K562 (cell line): ENCODE data around the gene GPR39. TPM values are rescaled to one million over a fixed set of nuclear protein-coding genes. Genes with fewer than 3 reads are reported as not detected.

ENCODE experiments used
- ATAC-seq: fragments of 200-7000 bp; cut with Tn5 transposase; 3 replicates; pipeline ENCODE4 v1.9.1; 2020; ENCODE audit warnings: moderate library complexity
- BruUV-seq: library from RNA; stranded (reverse); fragments of 400-500 nt; replicated peaks from 2 replicates; lab custom pipeline; 2021; lab: Mats Ljungman, UMichigan
- CTCF ChIA-PET: fragments of 300-600 bp; formaldehyde crosslinking; extraction: SDS; loops from one replicate; lab custom pipeline; 2021; ENCODE audit warnings: low intra/inter-chr PET ratio; lab: Yijun Ruan, JAX
- POLR2A ChIA-PET: fragments of 300-600, 350-650 bp; sonication (Branson Sonifier 250); formaldehyde crosslinking; extraction: SDS; loops from one replicate; lab custom pipeline; 2021; ENCODE audit warnings: antibody characterized with exemption, inconsistent platforms; lab: Yijun Ruan, JAX
- DNase-seq, 4 experiments: peaks; one replicate each; pipeline versions ENCODE4 v3.0.0 to v3.0.0-alpha.2; 2011 to 2018; ENCODE audit warnings: low spot score in 3 of 4, mixed read lengths in 3 of 4; ENCODE audit errors: extremely low read depth in 1 of 4
- FAIRE-seq: peaks from 2 replicates; lab custom pipeline; 2011; peaks lifted over from hg19 to GRCh38; lab: Jason Lieb, UNC
- H2AFZ ChIP-seq: 2 replicates; pipeline ENCODE4 v1.6.0; 2011; ENCODE audit warnings: low read depth, low read length, control low read depth, inconsistent platforms
- H3K27ac ChIP-seq: fragments of 200-600 bp; 3 replicates; pipeline ENCODE4 v1.8.0; 2011; ENCODE audit warnings: low read depth, mild to moderate bottlenecking, control low read depth, inconsistent platforms, low read length, moderate library complexity, mixed read lengths; ENCODE audit errors: extremely low read depth
- H3K27me3 ChIP-seq, 2 experiments: fragments of 300-600 bp in 1 of 2; 2 replicates in 1 of 2; 3 replicates in 1 of 2; pipeline versions ENCODE4 v1.6.0 to v1.8.0; 2011; ENCODE audit warnings: inconsistent platforms in 2 of 2, low read length in 2 of 2, mild to moderate bottlenecking in 1 of 2, mixed read lengths in 1 of 2, moderate library complexity in 1 of 2; ENCODE audit not compliant: control insufficient read depth in 2 of 2, insufficient read depth in 2 of 2
- H3K36me3 ChIP-seq: fragments of 300-600 bp; 3 replicates; pipeline ENCODE4 v1.8.0; 2011; ENCODE audit warnings: mild to moderate bottlenecking, low read length, inconsistent platforms; ENCODE audit not compliant: control insufficient read depth, insufficient read depth
- H3K4me1 ChIP-seq, 2 experiments: fragments of 200-600 bp in 1 of 2; replicated peaks in 1 of 2; 2 replicates in 1 of 2; 3 replicates in 1 of 2; pipeline versions ENCODE4 v1.5.1 to v1.8.0; 2011; ENCODE audit warnings: inconsistent platforms in 2 of 2, low read length in 2 of 2, mild to moderate bottlenecking in 1 of 2, mixed read lengths in 1 of 2, moderate library complexity in 1 of 2; ENCODE audit not compliant: control insufficient read depth in 2 of 2, insufficient read depth in 2 of 2
- H3K4me2 ChIP-seq: 2 replicates; pipeline ENCODE4 v1.6.1; 2011; ENCODE audit warnings: low read length, control low read depth, inconsistent platforms, mixed read lengths; ENCODE audit not compliant: insufficient read depth
- H3K4me3 ChIP-seq: fragments of 200-600 bp; sonication (generic), shearing (Covaris generic); 2 replicates; pipeline ENCODE4 v1.5.1; 2016; ENCODE audit warnings: control low read depth, inconsistent platforms
- H3K79me2 ChIP-seq: fragments of 200-600 bp; 3 replicates; pipeline ENCODE4 v1.8.0; 2011; ENCODE audit warnings: low read length, inconsistent platforms; ENCODE audit not compliant: control insufficient read depth, insufficient read depth
- H3K9ac ChIP-seq, 2 experiments: 2 replicates each; pipeline versions ENCODE4 v1.6.0 to v1.6.1; 2011; ENCODE audit warnings: low read depth in 2 of 2, low read length in 2 of 2, control low read depth in 1 of 2, inconsistent platforms in 1 of 2, mild to moderate bottlenecking in 1 of 2, mixed read lengths in 1 of 2; ENCODE audit not compliant: insufficient read depth in 1 of 2
- H3K9me1 ChIP-seq: one replicate; pipeline ENCODE4 v1.6.0; 2011; ENCODE audit warnings: inconsistent platforms, mild to moderate bottlenecking, low read length, moderate library complexity; ENCODE audit not compliant: control insufficient read depth, insufficient read depth
- H3K9me3 ChIP-seq: replicated peaks from 2 replicates; pipeline ENCODE4 v1.5.1; 2011; ENCODE audit warnings: low read depth, low read length, inconsistent platforms; ENCODE audit not compliant: control insufficient read depth, insufficient read depth
- H4K20me1 ChIP-seq: replicated peaks from 2 replicates; pipeline ENCODE4 v1.6.1; 2011; ENCODE audit warnings: low read length, inconsistent platforms, mixed read lengths; ENCODE audit not compliant: control insufficient read depth, insufficient read depth
- HDAC3 ChIP-seq: fragments of 450-650 bp; IDR thresholded peaks from 2 replicates; pipeline ENCODE4 v1.6.1; 2018; ENCODE audit warnings: borderline replicate concordance, mild to moderate bottlenecking, moderate library complexity; ENCODE audit not compliant: partially characterized antibody
- HNRNPLL ChIP-seq: fragments of 200-400 bp; formaldehyde crosslinking; IDR thresholded peaks from 2 replicates; pipeline ENCODE4 v1.6.1; 2017; ENCODE audit warnings: low read length, low read depth, mild to moderate bottlenecking; ENCODE audit not compliant: poor library complexity, severe bottlenecking
- NCOA1 ChIP-seq: fragments of 450-650 bp; IDR thresholded peaks from 2 replicates; pipeline ENCODE4 v1.6.1; 2016; ENCODE audit warnings: low read depth
- POLR2AphosphoS2 ChIP-seq: IDR thresholded peaks from 2 replicates; pipeline ENCODE4 v1.6.1; 2012; ENCODE audit warnings: low read length, improper control_type of control experiment
- PTBP1 ChIP-seq: fragments of 200-400 bp; formaldehyde crosslinking; IDR thresholded peaks from 2 replicates; pipeline ENCODE4 v1.6.1; 2017; ENCODE audit warnings: low read depth, low read length
- SMAD4 ChIP-seq: fragments of 250-450 bp; sonication (Bioruptor Pico); conservative IDR thresholded peaks from 2 replicates; pipeline ENCODE4 v1.8.0; 2021; ENCODE audit warnings: inconsistent platforms, mild to moderate bottlenecking, moderate library complexity
- ZNF644 ChIP-seq: fragments of 200-800 bp; sonication (Bioruptor generic); IDR thresholded peaks from 2 replicates; pipeline ENCODE4 v1.6.1; 2016; ENCODE audit warnings: low read depth, missing genetic modification characterization, missing compliant biosample characterization
- WGBS: fragments of 100-300 bp; shearing (Covaris generic); methylation state at CpG from one replicate; pipeline ENCODE4 v1.1.6; 2016; ENCODE audit warnings: low coverage, mixed read lengths; ENCODE audit not compliant: insufficient coverage; ENCODE audit errors: missing lambda C conversion rate; 5-methylcytosine and 5-hydroxymethylcytosine counted together
- in situ Hi-C: fragments of 300-500 bp; cut with MboI; formaldehyde crosslinking; loops from 4 replicates; pipeline ENCODE4 v1.15.0; 2018; ENCODE audit warnings: inconsistent platforms, mixed read lengths
- intact Hi-C: fragments of 100-400 bp; cut with micrococcal nuclease; formaldehyde crosslinking; loops from 2 replicates; pipeline ENCODE4 v1.14.2; 2022
- polyA plus RNA-seq, 8 experiments: library from polyadenylated mRNA; depleted of rRNA in 4 of 8; stranded (reverse) in 5 of 8; unstranded in 3 of 8; fragments of >200 nt; fragmentation: Nextera tagmentation in 2 of 8; fragmentation: Illumina TruSeq in 1 of 8; extraction: Ambion mirVana in 2 of 8; extraction: Trizol in 1 of 8; gene quantifications; 2 replicates each; pipeline versions ENCODE4 v1.2.1 to v1.2.3, GENCODE V29; 2011 to 2014; ENCODE audit warnings: inconsistent platforms in 1 of 8, missing spikeins in 1 of 8
- total RNA-seq, 7 experiments: library from RNA; depleted of rRNA in 6 of 7; stranded (reverse); fragments of >200 nt in 6 of 7; fragmentation: Illumina TruSeq in 2 of 7; extraction: Trizol in 2 of 7; gene quantifications; 2 replicates each; pipeline versions ENCODE4 v1.2.1 to v1.2.3, GENCODE V29; 2011 to 2021; ENCODE audit warnings: low replicate concordance in 1 of 7
- TF ChIP-seq, protein P1 (sequence below), 3 experiments: IDR thresholded peaks in 2 of 3; conservative IDR thresholded peaks in 1 of 3; 2 replicates each; pipeline ENCODE4 v1.5.1; 2011 to 2012; ENCODE audit warnings: low read length in 3 of 3, mild to moderate bottlenecking in 3 of 3, control low read depth in 2 of 3, improper control_type of control experiment in 1 of 3, inconsistent platforms in 1 of 3, low read depth in 1 of 3, mixed read lengths in 1 of 3, moderate library complexity in 1 of 3; ENCODE audit not compliant: insufficient read depth in 2 of 3
- TF ChIP-seq, protein P2 (sequence below): fragments of 450-650 bp; conservative IDR thresholded peaks from 2 replicates; pipeline ENCODE4 v1.6.1; 2016; ENCODE audit warnings: missing genetic modification characterization, low read depth, mild to moderate bottlenecking, missing compliant biosample characterization, moderate library complexity
- TF ChIP-seq, protein P3 (sequence below): fragments of 250-450 bp; sonication (Bioruptor Pico); IDR thresholded peaks from 2 replicates; pipeline ENCODE4 v1.8.0; 2022; ENCODE audit warnings: moderate library complexity, mild to moderate bottlenecking, inconsistent platforms

GPR39 gene
- total and polyA plus RNA-seq, 9 of the 15 experiments (the other 6 are each of a cell fraction or from before 2014, with no cell fraction given), result 0.04 TPM; not detected in 8

DNA sequence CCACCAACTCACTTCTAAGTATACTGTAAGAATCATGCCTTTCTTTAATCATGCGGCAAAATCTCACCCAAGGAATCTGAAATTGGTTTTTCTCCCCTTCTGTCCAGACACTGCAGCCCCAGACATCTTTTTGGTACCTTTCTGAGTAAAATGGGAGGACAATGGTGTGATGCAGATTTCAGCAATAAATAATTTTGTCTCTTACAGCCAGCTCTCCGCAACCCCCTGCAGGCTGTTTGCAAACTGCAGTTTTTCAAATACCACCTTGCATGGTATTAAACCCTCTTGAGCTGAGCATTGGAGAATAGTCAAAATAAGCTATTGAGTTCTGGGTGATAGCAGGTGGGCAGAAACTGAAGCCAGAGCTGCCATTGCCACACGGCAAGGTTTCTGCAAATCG, 32.2 kb downstream of the GPR39 start:
- Histone ChIP-seq H3K4me3 (no peak overlapping the region), H3K79me2 (no peaks in the 10 kb centered on the region), H3K9me3 (no peaks in the 10 kb centered on the region), H2AFZ (no peak overlapping the region), H3K9me1 (no peaks in the 10 kb centered on the region), H3K4me1 (no peaks in the 10 kb centered on the region), H3K4me2 (no peak overlapping the region), H3K9ac (no peak overlapping the region), H3K27ac (no peak overlapping the region), H3K27me3 (no peaks in the 10 kb centered on the region), H4K20me1 (no peaks in the 10 kb centered on the region), H3K36me3 (no peaks in the 10 kb centered on the region)
- in situ Hi-C loops, result no loop called here
- ChIA-PET POLR2A (interaction anchor here (0.7 kb wide), 1 partner anchor 11 kb away, joined by 3 read pairs; no protein-coding TSS in a partner anchor), CTCF (no interaction called here)
- ATAC-seq (peak; percentile 42; the same call in 1 of the 3 replicates), DNase-seq (no peak), FAIRE-seq (no peak)
- 0% methylated on average over 4 of the region's 4 CpGs for WGBS
- TF ChIP-seq ZNF644, result no peak
- TF ChIP-seq, protein P1, sequence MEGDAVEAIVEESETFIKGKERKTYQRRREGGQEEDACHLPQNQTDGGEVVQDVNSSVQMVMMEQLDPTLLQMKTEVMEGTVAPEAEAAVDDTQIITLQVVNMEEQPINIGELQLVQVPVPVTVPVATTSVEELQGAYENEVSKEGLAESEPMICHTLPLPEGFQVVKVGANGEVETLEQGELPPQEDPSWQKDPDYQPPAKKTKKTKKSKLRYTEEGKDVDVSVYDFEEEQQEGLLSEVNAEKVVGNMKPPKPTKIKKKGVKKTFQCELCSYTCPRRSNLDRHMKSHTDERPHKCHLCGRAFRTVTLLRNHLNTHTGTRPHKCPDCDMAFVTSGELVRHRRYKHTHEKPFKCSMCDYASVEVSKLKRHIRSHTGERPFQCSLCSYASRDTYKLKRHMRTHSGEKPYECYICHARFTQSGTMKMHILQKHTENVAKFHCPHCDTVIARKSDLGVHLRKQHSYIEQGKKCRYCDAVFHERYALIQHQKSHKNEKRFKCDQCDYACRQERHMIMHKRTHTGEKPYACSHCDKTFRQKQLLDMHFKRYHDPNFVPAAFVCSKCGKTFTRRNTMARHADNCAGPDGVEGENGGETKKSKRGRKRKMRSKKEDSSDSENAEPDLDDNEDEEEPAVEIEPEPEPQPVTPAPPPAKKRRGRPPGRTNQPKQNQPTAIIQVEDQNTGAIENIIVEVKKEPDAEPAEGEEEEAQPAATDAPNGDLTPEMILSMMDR (IDR thresholded peaks at IDR 0.05 in 2 of 3, conservative IDR thresholded peaks at IDR 0.05 in 1 of 3; ENCODE audit: insufficient read depth in 2 of 3, low read depth in 1 of 3, low read length in 3 of 3), result peak; percentile 14 to 48 (median 32); a peak in 3 of 6 replicates
- intact Hi-C loops, result no loop called here
- BruUV-seq, result no TSS peak

DNA sequence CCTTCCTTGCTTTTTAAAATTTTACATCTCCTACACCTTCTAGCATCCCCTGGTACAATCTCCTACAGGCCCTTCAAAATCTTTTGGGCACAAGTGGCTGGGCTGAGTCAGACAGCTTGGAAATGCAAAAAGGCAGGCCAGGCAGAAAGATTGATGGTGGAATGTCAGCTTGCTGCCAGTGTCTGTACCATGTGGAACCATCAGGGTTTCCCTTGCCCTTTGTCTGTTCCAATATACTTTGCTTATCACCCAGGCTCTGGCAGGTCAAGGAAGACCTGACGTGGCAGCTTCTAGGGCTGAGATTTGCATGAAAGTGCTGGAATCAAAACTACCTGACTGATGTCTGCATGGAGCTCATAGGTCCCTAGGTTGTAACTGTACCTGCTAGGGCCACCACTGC, 33.3 kb downstream of the GPR39 start:
- 8% methylated on average over 1 of the region's 1 CpG for WGBS
- no TSS peak for BruUV-seq
- no peak overlapping the region for H3K4me2 ChIP-seq
- H3K36me3 ChIP-seq, result no peaks in the 10 kb centered on the region
- no peak overlapping the region for H3K9ac ChIP-seq
- ChIA-PET POLR2A (interaction anchor here (1.1 kb wide), 1 partner anchor 12 kb away, joined by 3 read pairs; no protein-coding TSS in a partner anchor), CTCF (no interaction called here)
- H4K20me1 ChIP-seq, result no peaks in the 10 kb centered on the region
- H3K79me2 ChIP-seq, result no peaks in the 10 kb centered on the region
- FAIRE-seq (no peak), DNase-seq (no peak), ATAC-seq (no peak)
- H3K27ac ChIP-seq, result no peak overlapping the region
- H3K4me1 ChIP-seq, result no peaks in the 10 kb centered on the region
- no peaks in the 10 kb centered on the region for H3K9me3 ChIP-seq
- H3K9me1 ChIP-seq, result no peaks in the 10 kb centered on the region
- no peak overlapping the region for H3K4me3 ChIP-seq
- H2AFZ ChIP-seq, result no peak overlapping the region
- in situ Hi-C loops (no loop called here), intact Hi-C loops (no loop called here)
- no peaks in the 10 kb centered on the region for H3K27me3 ChIP-seq
- no peak for TF ChIP-seq SMAD4 (CRISPR knock-in tag)
- TF ChIP-seq, protein P2, sequence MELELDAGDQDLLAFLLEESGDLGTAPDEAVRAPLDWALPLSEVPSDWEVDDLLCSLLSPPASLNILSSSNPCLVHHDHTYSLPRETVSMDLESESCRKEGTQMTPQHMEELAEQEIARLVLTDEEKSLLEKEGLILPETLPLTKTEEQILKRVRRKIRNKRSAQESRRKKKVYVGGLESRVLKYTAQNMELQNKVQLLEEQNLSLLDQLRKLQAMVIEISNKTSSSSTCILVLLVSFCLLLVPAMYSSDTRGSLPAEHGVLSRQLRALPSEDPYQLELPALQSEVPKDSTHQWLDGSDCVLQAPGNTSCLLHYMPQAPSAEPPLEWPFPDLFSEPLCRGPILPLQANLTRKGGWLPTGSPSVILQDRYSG (tag), result no peak
- TF ChIP-seq NCOA1, result no peak
- no peak for TF ChIP-seq PTBP1
- TF ChIP-seq HDAC3, result no peak
- TF ChIP-seq HNRNPLL, result no peak
- TF ChIP-seq, protein P3, sequence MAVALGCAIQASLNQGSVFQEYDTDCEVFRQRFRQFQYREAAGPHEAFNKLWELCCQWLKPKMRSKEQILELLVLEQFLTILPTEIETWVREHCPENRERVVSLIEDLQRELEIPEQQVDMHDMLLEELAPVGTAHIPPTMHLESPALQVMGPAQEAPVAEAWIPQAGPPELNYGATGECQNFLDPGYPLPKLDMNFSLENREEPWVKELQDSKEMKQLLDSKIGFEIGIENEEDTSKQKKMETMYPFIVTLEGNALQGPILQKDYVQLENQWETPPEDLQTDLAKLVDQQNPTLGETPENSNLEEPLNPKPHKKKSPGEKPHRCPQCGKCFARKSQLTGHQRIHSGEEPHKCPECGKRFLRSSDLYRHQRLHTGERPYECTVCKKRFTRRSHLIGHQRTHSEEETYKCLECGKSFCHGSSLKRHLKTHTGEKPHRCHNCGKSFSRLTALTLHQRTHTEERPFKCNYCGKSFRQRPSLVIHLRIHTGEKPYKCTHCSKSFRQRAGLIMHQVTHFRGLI (CRISPR knock-in tag), result no peak
- TF ChIP-seq POLR2AphosphoS2, result no peak
